Stimulated activated CD8-positive, alpha-beta memory T cell treated with anti-CD3 and anti-CD28 coated beads, Interleukin-7, amount 100 ng/mL, for 48 hours (primary cell): ENCODE results near the gene PPP1R12B.
"Not testable (repeated sequence)": the region's sequence is repeated elsewhere in the genome, so short reads cannot be mapped to it uniquely, and the experiment has no call there.

Experiments used
- DNase-seq, 2 donors: peaks; one replicate each; pipeline ENCODE4 v3.0.0-alpha.2; 2020; ENCODE audit warnings: low read depth in 1 of 2; ENCODE audit errors: extremely low read depth in 1 of 2

The PPP1R12B gene

DNA sequence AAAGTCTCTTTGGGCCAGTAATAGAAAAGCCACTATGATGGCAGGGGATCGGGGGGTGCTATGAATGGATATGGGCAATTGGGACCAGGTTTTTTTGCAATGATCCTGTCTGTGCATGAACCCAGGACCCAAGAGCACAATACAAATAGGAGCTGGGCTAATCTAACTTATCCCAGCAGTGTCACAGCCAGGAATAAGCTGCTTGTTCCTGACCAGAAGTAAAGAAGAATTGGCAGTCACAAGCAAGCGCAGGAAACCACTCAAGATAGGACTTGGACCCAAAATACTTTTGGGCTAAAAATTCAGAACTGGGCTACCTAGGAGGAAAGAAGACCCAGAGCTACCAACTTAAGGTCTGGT lies 172.3 kb downstream of the PPP1R12B start:
- DNase-seq = not testable (repeated sequence)

DNA sequence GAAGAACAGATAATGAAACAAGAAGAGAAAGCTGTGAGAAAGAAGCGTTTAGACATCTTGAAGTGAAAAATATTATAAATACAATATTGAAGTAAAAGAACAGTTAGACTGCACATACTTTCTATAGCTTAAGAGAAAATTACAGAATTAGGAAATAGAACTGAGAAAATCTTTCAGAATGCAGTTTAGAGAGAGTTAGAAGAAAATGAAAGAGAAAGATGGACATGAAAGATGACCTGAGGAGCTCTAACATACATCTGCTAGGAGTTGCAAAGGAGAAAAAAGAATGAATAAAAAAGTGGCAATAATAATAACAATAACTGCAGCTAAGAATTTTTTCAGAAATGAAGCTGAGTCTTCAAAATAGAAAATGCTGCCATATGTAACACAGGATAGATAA lies 173.0 kb downstream of the PPP1R12B start:
- DNase-seq = not testable (repeated sequence)

DNA sequence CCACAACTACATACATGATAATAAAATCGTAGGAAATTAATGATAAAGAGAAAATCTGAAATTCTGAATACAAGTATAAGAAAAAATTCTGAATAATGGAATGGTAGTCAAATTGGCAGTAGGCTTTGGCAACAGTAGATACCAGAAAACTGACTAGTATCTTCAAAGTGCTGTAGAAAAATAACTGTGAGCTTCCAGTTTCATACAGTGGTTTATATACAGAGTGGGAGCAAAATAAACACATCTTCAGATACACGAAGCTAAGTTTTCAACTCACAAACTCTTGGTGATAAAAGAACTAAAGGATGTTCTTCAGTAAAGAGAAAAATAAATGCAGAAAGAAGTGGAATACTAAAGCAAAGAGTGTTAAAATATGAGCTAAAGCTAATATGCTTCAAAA lies 173.4 kb downstream of the PPP1R12B start:
- DNase-seq = no peak

DNA sequence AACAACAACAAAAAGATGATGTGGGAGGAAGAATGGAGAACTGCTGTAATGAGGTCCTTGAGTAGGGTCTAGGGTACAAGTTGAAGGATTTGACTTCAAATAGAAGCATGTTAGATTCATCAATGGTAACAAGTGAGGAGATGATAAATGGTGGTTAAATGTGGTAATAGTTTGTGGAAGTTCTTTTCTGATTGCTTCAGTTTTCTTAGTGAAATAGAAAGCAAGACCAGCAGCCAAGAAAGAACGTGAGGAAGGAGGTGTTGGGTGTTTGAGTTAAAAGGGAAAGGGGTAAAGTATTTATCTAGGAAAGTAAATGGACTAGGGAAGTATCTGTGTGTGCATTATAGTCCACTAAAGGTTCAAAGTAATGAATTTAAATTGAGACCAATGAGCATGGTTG lies 177.6 kb downstream of the PPP1R12B start:
- not testable (repeated sequence) for DNase-seq

DNA sequence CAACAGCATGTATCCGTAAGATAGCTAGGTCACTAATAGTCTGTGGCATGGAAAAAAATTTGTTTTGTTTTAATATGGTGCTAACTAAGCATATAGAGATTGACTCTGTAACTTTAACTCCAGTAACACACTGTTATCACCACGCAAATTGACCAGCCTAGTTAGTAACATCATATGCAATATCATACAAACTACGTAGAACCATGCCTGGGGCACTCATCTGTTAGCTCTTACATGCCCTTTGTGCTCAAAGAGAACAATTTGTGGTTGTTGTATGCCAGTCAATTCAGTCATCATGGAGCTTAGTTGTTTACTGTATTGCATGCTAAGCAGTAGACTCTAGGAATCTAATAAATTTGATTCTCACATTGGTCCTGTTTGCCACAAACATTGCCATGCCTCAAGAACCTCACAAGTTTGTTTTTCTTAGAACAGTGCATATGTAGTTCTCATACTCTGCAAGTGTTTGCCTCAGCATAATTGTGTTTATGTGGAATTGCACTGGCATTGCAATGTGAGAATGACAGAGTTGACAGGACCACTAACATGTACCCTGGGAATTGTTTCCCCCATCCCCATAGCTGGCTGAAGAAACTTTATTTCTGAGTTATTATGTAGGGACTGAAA lies 179.7 kb downstream of the PPP1R12B start:
- DNase-seq = not testable (repeated sequence)

DNA sequence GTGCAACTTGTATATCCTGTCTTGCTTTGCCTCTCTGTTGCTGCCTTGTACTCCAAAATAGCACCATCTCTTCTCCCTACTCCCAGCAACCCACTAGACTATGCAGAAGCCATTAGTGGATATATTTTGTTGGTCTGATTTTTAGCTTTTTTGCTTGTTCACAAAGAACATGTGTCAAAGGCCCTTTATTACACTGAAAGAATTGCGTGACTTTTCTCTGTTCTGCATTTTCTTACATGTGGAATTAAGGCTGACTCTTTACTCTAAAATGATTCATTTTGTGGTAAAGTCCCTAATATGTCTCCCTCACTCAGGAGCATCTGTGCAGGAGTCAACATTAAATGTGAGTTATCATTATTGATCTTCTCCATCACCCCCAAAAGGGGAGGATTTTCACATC lies 182.2 kb downstream of the PPP1R12B start:
- not testable (repeated sequence) for DNase-seq

DNA sequence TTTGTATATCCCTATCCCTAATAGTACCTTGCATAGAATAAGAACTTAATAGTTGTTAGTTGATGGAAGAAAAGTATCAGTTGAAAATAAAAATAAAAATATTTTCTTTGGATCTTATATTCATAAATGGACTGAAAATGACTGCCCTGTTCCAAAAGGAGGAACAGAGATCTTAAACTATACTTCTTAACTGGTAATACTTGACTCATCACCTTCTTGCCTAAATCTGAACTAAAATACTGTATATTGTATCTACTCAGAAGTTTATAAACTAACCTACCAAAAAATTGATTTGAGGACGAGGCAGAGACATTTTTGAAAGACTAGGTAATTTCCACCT lies 182.9 kb downstream of the PPP1R12B start:
- DNase-seq = no peak

DNA sequence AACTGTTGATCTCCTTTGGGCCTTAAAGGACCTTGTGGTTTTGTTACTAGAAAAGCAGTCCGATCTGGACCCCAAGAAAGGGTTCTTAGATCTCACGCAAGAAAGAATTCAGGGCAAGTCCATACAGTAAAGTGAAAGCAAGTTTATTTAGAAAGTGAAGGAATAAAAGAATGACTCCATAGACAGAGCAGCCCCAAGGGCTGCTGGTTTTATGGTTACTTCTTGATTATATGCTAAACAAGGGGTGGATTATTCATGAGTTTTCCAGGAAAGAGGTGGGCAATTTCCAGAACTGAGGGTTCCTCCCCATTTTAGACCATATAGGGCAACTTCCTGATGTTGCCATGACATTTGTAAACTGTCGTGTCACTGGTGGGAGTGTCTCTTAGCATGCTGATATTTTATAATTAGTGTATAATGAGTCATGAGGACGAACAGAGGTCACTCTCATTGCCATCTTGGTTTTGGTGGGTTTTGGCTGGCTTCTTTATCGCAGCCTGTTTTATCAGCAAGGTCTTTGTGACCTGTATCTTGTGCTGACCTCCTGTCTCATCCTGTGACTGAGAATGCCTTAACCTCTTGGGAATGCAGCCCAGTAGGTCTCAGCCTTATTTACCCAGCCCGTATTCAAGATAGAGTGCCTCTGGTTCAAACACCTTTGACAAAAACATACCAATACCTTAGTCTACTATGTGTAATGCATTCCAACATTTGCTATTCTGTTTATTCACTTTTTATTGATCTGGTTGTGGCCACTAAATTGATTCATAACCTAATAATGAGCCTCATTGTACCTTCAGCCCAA lies 183.5 kb downstream of the PPP1R12B start:
- DNase-seq = peak in 1 of 2 donors; percentile 2

DNA sequence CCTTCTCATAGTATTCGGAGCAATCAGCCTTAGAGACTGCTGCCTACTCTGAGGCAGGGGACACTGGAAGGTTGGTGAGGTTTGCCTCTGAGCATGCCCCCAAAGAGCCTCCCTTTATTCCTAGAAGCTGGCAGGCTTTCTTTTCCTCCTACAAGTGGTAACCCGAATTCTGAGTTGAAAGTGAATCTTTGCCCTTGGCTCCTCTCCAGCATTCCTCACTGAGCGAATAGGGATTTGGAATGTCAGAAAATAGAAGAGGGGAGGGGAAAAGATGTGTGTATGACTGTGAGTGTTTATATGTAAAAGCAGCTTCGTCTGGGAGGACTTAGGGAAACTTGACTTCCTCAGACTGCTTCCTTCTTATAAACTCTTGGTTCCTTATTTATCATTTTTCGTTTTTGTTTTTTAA lies 190.7 kb downstream of the PPP1R12B start:
- not testable (repeated sequence) for DNase-seq

DNA sequence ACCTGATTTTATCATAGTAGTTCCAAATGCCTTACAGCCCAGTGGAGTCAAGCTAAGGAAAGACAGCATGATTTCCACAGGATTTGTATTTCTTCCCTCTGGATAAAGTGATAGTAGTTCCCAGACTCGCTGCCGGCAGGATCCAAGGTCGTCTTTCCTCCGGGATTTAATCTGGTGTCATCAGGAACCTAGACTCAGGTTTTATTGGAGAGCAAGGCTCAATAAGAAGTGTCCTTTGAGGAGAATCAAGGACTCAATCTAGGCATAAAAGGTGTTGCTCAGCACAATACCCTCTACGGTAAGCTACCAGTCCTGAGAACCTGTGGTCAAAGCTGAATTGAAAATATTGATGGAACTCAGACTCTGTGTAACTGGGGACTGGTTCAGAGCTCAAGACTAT lies 191.1 kb downstream of the PPP1R12B start:
- not testable (repeated sequence) for DNase-seq

DNA sequence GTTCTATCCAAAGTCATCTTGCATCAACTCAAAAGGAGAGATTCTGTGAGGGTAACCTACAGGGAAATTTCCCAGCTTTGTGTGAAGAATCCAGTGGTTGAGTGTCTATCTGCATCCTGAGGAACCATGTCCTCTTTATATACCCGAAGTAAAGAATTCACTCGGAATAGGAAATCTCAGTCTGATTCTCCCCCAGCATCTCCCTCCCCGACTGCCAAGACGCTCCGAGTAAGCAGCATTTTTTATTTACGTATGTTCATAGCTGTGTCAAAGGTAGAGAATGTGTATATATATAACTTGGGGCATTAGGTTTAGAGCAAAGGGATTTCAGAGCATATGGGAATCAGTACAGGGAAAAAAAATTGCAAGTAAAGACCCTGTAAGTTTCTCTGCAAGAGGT lies 191.5 kb downstream of the PPP1R12B start:
- DNase-seq = no peak

DNA sequence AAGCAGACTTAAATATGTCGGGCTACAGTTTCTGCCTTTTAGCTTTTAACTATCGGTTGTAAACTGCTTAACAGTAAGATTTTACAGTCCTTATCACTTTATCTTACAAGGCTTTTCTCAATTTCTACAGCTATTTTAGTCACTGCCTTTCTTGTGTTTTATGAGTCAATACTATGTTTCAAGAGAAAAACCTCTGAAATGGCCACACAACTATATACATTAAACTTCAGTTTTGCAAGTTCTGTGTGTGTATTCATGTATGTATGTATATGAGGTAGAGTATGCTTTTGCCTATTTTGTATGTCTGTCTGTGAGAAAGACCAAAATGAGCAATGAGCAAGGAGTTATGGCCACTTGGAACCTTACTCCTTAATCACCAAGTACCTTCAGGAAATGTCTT lies 191.9 kb downstream of the PPP1R12B start:
- DNase-seq = no peak

DNA sequence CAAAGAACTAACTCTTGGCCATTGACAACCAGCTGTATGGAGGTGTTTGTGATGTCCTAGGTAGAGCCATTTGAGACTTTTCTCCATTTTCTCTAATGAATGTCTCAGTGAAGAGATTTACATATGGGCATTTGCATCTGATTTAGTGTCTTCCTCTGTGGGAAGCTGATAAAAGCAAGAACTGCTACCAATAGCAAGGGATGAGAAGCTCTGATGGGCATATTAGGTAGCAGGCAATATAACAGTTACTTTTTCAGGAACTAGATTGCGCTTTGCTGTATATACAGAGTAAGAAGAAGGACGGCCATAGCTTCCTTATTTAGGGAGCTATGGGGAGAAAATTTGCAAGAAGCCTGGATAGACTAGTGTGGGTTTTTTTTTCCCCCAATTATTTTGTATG lies 192.4 kb downstream of the PPP1R12B start:
- not testable (repeated sequence) for DNase-seq

DNA sequence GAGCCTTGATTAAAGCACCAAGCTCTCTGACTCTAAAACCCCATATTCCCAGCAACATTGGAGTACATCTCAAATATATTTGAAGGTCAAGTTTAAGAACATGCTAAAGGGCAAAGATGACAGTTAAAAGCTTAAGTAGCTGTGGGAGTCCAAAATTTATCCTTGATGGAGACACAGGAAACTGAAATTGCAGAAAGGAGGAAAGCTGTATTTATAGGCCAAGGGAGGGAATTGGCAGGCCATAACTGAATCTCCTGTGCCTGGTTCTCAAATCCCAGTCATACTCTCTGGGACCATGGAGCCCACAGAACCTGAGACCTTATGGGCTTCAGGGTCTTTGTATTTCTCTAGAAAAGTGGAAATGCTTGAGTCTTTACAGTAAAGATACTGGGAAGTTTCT lies 193.9 kb downstream of the PPP1R12B start:
- DNase-seq = not testable (repeated sequence)

DNA sequence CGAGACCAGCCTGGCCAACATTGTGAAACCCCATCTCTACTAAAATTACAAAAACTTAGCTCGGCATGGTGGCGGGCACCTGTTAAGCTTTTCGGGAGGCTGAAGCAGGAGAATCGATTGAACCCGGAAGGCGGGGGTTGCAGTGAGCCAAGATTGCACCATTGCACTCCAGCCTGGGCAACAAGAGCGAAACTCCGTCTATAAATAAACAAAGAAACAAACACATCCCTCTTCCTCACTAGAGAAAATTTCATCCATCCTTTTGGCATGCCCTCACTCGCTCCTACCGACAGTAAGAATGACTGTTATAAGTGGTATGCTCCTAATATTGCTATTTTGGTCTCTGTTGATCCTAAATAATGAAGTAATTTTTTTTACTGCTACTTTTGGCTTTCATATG lies 195.0 kb downstream of the PPP1R12B start:
- not testable (repeated sequence) for DNase-seq

DNA sequence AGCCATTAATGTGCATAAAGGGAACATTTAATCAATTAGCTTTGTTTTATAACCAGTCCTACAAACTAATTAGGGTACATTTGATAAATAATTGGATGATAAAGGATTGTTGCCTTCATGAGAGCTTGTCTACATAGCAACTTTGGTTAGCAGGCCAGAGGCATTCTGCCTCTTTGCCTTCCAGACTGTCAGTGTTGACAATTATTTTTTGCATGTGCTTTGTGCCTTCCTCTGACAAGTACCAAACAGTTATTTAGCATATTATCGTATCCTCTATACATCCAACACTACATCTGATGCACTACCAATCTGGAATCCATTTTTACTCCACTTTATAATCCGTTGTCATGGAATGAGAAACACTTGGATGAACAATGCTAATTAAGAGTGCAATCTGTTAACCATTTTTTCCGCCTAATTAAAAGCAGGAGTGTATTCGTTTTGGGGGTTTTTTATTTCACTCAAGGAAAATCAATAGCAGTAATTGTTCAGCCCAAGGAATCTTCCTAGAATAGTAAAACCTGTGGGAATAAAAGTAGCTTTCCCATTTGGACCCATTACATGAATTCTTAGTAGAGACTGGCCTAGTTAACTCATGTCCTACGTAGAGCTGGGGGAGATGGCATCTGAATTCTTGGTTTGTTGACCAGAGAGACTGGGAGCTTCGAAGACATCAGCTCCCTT lies 196.4 kb downstream of the PPP1R12B start:
- DNase-seq = not testable (repeated sequence)

DNA sequence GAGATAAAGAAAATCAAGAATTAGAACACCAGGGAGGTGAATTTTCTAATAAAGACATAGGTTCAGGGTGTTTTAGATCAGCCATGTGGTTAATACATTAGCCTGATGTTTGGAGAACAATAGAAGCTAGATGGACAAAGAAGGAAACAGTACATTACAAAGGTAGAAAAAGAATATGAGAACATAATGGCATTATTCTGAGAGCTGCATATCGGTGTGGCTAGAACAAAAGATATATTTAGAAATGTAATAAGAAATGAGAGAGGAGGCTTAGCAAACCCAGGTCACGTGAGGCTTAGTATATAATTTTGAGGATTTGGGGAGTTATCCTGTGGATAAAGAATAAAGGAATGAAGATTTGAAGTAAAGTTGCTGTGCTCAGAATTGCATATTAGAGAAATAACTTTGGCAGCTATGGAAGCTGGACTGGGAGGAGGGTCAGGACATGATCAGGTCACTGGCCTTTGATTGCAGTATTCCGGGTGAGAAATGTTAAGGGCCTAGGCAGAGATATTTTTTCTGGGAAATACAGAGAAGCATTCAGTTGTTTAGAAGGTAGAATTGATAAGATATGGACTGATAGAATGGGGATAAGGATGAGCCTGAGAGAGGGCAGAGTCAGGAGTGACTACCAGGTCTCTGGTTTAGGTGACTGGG lies 197.3 kb downstream of the PPP1R12B start:
- not testable (repeated sequence) for DNase-seq

DNA sequence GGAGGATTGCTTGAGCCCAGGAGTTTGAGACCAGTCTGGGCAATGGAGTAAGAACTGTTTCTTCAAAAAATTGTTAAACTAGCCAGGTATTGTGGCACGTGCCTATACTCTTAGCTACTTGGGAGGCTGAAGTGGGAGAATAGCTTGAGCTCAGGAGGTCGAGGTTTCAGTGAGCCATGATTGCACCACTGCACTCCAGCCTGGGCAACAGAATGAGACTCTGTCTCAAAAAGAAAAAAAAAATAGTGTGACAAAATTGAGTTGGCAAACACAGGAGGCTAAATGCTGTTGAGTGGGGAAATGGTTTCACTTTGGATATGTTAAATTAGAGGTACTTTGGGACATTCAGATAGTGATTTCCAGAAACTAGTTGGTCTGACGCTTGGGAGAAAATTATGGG lies 197.9 kb downstream of the PPP1R12B start:
- not testable (repeated sequence) for DNase-seq

DNA sequence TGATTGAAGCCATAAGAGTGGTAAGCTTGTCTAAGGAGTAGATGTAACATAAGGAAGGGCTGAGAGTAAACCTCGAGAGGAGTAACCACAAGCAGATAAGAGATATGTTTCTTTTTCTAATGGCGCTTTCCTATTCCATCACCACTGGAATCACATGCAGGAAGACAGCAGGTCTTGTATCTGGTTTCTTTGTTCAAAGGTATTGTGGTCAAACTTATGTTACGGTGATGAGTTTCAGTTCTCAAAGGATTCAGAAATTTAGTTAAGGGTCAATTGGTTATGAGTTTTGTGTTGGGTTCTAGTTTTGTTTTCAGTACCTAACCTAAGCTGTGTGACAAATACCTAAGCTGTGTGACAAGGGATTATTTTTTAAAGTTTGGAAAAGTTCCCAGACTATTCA lies 198.3 kb downstream of the PPP1R12B start:
- not testable (repeated sequence) for DNase-seq

DNA sequence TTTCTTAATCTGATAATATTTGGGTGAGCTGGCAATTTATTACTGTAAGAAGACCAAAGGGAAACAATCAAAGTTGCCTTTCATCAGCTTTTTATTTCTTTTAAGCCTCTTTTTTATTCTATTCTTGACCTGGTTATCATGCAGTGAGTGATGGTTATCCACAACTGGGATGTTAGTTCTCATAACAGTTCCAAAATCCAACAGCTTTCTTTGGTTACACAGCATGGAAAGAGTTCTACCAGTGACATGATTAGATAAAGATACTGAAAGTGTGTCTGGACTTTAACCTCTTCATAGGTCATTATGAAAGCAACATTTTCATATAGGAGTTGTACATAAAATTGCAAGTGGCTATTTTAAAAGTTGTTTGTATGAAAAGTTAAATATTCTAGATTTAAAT lies 198.7 kb downstream of the PPP1R12B start:
- DNase-seq = no peak

DNA sequence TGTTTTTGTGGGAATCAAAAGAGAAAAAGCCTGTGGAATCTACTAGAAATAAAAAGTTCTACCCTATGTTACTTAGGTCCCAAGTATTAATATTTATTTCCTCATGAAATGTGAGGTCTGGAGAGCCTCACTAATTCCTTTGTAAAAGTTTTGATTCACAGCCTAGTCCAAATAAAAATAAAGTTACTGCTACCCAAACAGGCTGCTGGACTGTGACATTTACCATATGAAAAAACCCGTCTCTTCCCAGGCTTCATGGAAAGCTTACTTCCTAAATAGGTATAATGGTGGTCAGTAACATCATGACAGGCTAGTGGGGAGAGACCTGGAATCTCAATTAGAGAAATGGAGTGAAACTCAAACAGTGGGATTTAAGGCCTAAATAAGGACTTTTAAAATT lies 201.6 kb downstream of the PPP1R12B start:
- not testable (repeated sequence) for DNase-seq
